Measurements from ENCODE around the gene C16orf78. TPM values are rescaled to one million over a fixed set of nuclear protein-coding genes. Genes with fewer than 3 reads are reported as not detected.

C16orf78 gene
- total RNA-seq, 4 donors from 2014 or later = not detected

DNA sequence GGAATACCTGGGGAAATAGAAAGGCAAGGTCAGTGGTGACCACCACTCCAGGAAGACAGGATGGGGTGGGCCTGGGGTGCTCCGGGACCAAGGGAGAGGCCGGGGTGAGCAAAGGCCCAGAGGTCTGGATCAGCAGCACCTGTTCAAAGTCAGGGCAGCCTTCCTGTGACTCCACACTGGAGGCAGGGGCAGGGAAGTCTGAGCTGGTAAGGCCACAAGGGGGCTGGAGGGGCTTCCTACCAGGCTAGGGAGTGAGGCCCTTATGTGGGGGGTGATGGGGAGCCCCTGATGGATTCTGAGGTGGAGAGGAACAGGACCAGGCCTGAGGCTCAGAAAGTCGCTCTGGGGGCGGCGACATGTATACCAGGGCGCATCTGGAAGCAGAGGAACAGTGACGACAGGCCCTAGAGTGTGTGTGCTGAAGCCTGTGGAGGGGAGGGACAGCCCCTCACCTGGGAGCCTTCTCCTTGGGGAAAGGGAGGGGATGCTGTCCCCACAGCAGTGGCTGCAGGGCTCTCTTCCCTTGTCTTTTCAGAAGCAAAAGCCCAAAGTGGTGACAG lies 3.7 kb downstream of the C16orf78 start:
- Histone ChIP-seq H3K27me3 (no peaks in the 10 kb centered on the region), H3K9me3 (no peaks in the 10 kb centered on the region), H3K4me3 (no peak overlapping the region), H3K27ac (no peak overlapping the region), H3K4me1 (no peaks in the 10 kb centered on the region), H3K36me3 (no peaks in the 10 kb centered on the region)
- TF ChIP-seq, protein P1, sequence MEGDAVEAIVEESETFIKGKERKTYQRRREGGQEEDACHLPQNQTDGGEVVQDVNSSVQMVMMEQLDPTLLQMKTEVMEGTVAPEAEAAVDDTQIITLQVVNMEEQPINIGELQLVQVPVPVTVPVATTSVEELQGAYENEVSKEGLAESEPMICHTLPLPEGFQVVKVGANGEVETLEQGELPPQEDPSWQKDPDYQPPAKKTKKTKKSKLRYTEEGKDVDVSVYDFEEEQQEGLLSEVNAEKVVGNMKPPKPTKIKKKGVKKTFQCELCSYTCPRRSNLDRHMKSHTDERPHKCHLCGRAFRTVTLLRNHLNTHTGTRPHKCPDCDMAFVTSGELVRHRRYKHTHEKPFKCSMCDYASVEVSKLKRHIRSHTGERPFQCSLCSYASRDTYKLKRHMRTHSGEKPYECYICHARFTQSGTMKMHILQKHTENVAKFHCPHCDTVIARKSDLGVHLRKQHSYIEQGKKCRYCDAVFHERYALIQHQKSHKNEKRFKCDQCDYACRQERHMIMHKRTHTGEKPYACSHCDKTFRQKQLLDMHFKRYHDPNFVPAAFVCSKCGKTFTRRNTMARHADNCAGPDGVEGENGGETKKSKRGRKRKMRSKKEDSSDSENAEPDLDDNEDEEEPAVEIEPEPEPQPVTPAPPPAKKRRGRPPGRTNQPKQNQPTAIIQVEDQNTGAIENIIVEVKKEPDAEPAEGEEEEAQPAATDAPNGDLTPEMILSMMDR (IDR thresholded peaks at IDR 0.05) = no peak
- TF ChIP-seq POLR2A (IDR thresholded peaks at IDR 0.05) = no peak
- intact Hi-C loops (cut with DNase I; ENCODE audit: low total_unique reads) = no loop called here
- no peak for DNase-seq

DNA sequence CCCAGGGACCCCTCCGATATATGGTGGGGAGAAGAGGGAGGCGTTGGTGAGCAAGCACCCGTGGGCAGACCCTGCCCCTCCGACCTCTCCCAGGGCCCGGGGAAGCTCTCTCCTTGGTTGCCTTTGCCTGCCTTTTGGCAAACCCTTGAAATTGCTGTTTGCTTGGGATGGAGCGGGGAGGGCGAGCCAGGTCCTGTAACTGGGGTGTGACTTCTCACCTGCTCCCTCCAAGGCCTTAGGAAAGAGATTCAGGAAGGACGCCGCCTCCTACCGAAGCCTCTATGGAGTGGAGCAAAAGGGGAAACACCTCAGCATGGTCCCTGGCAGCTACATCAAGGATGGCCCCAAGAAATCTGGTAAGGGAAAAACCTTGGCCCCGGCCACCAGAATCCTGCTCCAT lies 4.6 kb downstream of the C16orf78 start:
- no peak for DNase-seq
- H3K4me1 ChIP-seq = no peaks in the 10 kb centered on the region
- H3K27me3 ChIP-seq = no peaks in the 10 kb centered on the region
- H3K4me3 ChIP-seq = no peak overlapping the region
- no peak for TF ChIP-seq POLR2A (IDR thresholded peaks at IDR 0.05)
- TF ChIP-seq, protein P1 (IDR thresholded peaks at IDR 0.05) = no peak
- no peak overlapping the region for H3K27ac ChIP-seq
- H3K9me3 ChIP-seq = no peaks in the 10 kb centered on the region
- no peaks in the 10 kb centered on the region for H3K36me3 ChIP-seq
- intact Hi-C loops (cut with DNase I; ENCODE audit: low total_unique reads) = no loop called here

DNA sequence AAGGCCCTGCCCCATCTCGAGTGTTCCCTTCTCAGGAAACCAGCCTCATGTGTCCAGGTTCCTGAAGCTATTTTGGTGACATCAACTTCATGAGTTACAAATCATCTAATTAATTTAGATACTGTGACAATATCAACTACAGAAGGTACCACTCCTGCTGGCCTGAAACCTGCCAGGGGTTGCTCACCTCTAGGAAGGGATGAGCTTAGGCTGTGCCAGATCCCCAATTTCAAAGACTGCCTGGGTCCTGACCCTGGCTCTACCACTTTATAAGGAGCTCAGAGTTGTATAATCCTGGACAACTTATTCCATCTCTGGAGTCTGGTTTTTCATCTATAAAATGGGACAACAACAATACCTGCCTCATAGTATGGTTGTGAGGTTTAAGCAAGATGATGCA lies 5.2 kb downstream of the C16orf78 start:
- TF ChIP-seq, protein P1 (IDR thresholded peaks at IDR 0.05) = no peak
- TF ChIP-seq POLR2A (IDR thresholded peaks at IDR 0.05) = no peak
- intact Hi-C loops (cut with DNase I; ENCODE audit: low total_unique reads) = no loop called here
- Histone ChIP-seq H3K27ac (no peak overlapping the region), H3K4me3 (no peak overlapping the region), H3K9me3 (no peaks in the 10 kb centered on the region), H3K4me1 (no peaks in the 10 kb centered on the region), H3K36me3 (no peaks in the 10 kb centered on the region), H3K27me3 (no peaks in the 10 kb centered on the region)
- no peak for DNase-seq

DNA sequence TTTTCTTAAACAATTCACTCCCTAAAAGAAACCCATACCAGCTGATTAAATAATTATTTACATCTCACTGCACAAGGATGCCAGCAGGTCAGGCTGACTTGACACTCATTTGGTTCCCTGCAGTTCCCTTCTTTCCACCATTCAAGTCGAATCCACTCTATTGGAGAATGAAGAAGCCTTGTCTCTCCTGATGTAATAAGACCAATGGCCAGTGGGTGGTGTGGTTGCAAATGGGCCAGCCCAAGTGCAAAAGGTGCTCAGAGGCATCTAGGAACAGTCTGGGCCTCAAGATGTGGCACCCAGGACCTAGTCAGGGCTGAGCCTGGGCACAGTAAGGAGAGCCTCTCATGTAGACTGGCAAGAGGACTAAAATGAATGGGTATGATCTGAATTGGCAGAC lies 9.3 kb downstream of the C16orf78 start:
- H3K27ac ChIP-seq = no peak overlapping the region
- no peak for DNase-seq
- no peaks in the 10 kb centered on the region for H3K9me3 ChIP-seq
- no peak overlapping the region for H3K4me3 ChIP-seq
- TF ChIP-seq, protein P1 (IDR thresholded peaks at IDR 0.05) = no peak
- TF ChIP-seq POLR2A (IDR thresholded peaks at IDR 0.05) = no peak
- no peaks in the 10 kb centered on the region for H3K36me3 ChIP-seq
- no peaks in the 10 kb centered on the region for H3K4me1 ChIP-seq
- H3K27me3 ChIP-seq = no peaks in the 10 kb centered on the region
- intact Hi-C loops (cut with DNase I; ENCODE audit: low total_unique reads) = no loop called here

DNA sequence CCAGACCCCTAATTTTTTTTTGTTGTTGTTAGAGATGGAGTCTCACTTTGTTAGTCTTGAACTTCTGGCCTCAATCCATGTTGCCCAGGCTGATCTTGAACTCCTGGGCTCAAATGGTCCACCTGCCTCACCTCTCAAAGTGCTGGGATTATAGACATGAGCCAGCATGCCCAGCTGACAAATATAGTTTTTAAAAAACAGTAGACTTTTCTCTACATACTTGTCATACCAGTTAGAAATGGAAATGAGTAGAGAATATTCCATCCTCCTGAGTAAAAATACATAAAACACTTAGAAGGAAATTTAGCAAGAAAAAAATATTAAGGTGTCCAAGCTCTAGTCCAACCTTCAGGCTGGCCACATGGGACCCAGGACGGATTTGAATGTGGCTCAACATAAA lies 21.4 kb downstream of the C16orf78 start:
- no peak for TF ChIP-seq POLR2A (IDR thresholded peaks at IDR 0.05)
- TF ChIP-seq, protein P1 (IDR thresholded peaks at IDR 0.05) = no peak
- H3K27me3 ChIP-seq = no peaks in the 10 kb centered on the region
- no peak for DNase-seq

More for the DNA sequence above, 21.4 kb downstream of the C16orf78 start:
- Histone ChIP-seq H3K36me3 (no peaks in the 10 kb centered on the region), H3K9me3 (no peaks in the 10 kb centered on the region), H3K4me3 (no peak overlapping the region), H3K4me1 (no peaks in the 10 kb centered on the region), H3K27ac (no peak overlapping the region)
- intact Hi-C loops (cut with DNase I; ENCODE audit: low total_unique reads) = no loop called here
